GM12865 (cell line): ENCODE measurements around the gene DPYD.

Experiments
- DNase-seq: peaks from one replicate; pipeline ENCODE4 v3.0.0; 2010; ENCODE audit warnings: low read depth
- H3K4me3 ChIP-seq: 2 replicates; pipeline ENCODE4 v1.5.1; 2011; ENCODE audit warnings: mild to moderate bottlenecking, low read depth, low read length, control low read depth
- CTCF ChIP-seq: IDR thresholded peaks from 2 replicates; pipeline ENCODE4 v1.5.1; 2011; ENCODE audit warnings: low read length, control low read depth, low read depth, inconsistent platforms; ENCODE audit not compliant: insufficient read depth; ENCODE audit errors: missing control alignments

Gene DPYD

GRCh38 chr1:97581614-97582051 is 339.2 kb downstream of the DPYD start:
- no peak for TF ChIP-seq CTCF
- no peak for DNase-seq

GRCh38 chr1:97577613-97578012 is 343.2 kb downstream of the DPYD start:
- no peak for TF ChIP-seq CTCF
- DNase-seq = no peak
- H3K4me3 ChIP-seq = no peak overlapping the region

More at GRCh38 chr1:97581614-97582051, 339.2 kb downstream of the DPYD start:
- no peak overlapping the region for H3K4me3 ChIP-seq

GRCh38 chr1:97573553-97573952 is 347.3 kb downstream of the DPYD start:
- TF ChIP-seq CTCF = no peak
- H3K4me3 ChIP-seq = no peak overlapping the region
- DNase-seq = no peak

- H3K4me3 ChIP-seq = no peak overlapping the region
- TF ChIP-seq CTCF = no peak
- no peak for DNase-seq
Measured at GRCh38 chr1:97572561-97572960, 348.3 kb downstream of the DPYD start.

GRCh38 chr1:97571760-97572159 is 349.1 kb downstream of the DPYD start:
- H3K4me3 ChIP-seq = no peak overlapping the region
- TF ChIP-seq CTCF = no peak
- DNase-seq = no peak

GRCh38 chr1:97570691-97571090 is 350.1 kb downstream of the DPYD start:
- TF ChIP-seq CTCF = no peak
- no peak overlapping the region for H3K4me3 ChIP-seq
- no peak for DNase-seq

- no peak for TF ChIP-seq CTCF
- no peak overlapping the region for H3K4me3 ChIP-seq
- no peak for DNase-seq
Measured at GRCh38 chr1:97567000-97567749, 353.7 kb downstream of the DPYD start.
